H9 (cell line): Measurements from ENCODE around the gene HOXD12. TPM values are rescaled to one million over a fixed set of nuclear protein-coding genes. Genes with fewer than 3 reads are reported as not detected.

Source experiments
- DNase-seq: peaks from one replicate; pipeline ENCODE4 v3.0.0-alpha.2; 2017
- H2AFZ ChIP-seq: one replicate; pipeline ENCODE4 v1.6.1; 2013; ENCODE audit warnings: mild to moderate bottlenecking, low read length, control low read depth, moderate library complexity
- H2AK5ac ChIP-seq: 2 replicates; pipeline ENCODE4 v1.6.1; 2013; ENCODE audit warnings: low read length, control low read depth, mixed read lengths; ENCODE audit not compliant: insufficient read length
- H2BK120ac ChIP-seq: one replicate; pipeline ENCODE4 v1.6.1; 2013; ENCODE audit warnings: low read depth, mild to moderate bottlenecking, low read length, control low read depth, inconsistent platforms; ENCODE audit not compliant: poor library complexity, severe bottlenecking
- H2BK12ac ChIP-seq: 2 replicates; pipeline ENCODE4 v1.6.1; 2013; ENCODE audit warnings: low read length, control low read depth, mixed read lengths, low read depth; ENCODE audit not compliant: insufficient read length
- H2BK15ac ChIP-seq: 2 replicates; pipeline ENCODE4 v1.6.1; 2013; ENCODE audit warnings: low read depth, low read length, control low read depth
- H2BK20ac ChIP-seq: one replicate; pipeline ENCODE4 v1.6.1; 2013; ENCODE audit warnings: low read depth, mild to moderate bottlenecking, low read length, control low read depth, inconsistent platforms; ENCODE audit not compliant: poor library complexity, severe bottlenecking
- H2BK5ac ChIP-seq: 2 replicates; pipeline ENCODE4 v1.6.1; 2013; ENCODE audit warnings: low read length, control low read depth, mixed read lengths; ENCODE audit not compliant: insufficient read length
- H3K14ac ChIP-seq: 2 replicates; pipeline ENCODE4 v1.6.1; 2013; ENCODE audit warnings: low read length, control low read depth; ENCODE audit not compliant: insufficient read depth
- H3K18ac ChIP-seq: 2 replicates; pipeline ENCODE4 v1.6.1; 2013; ENCODE audit warnings: low read depth, mild to moderate bottlenecking, mixed read lengths, low read length, control low read depth; ENCODE audit not compliant: insufficient read length
- H3K23ac ChIP-seq: 2 replicates; pipeline ENCODE4 v1.6.1; 2013; ENCODE audit warnings: low read length, control low read depth, mixed read lengths, low read depth; ENCODE audit not compliant: insufficient read length
- H3K23me2 ChIP-seq: 2 replicates; pipeline ENCODE4 v1.6.1; 2013; ENCODE audit warnings: low read depth, mild to moderate bottlenecking, mixed read lengths, low read length, control low read depth; ENCODE audit not compliant: insufficient read length, poor library complexity, severe bottlenecking
- H3K27ac ChIP-seq: 2 replicates; pipeline ENCODE4 v1.5.1; 2013; ENCODE audit warnings: low read length, control low read depth, mixed read lengths, low read depth; ENCODE audit not compliant: insufficient read length
- H3K27me3 ChIP-seq: 2 replicates; pipeline ENCODE4 v1.6.1; 2013; ENCODE audit warnings: low read length, control low read depth, inconsistent platforms; ENCODE audit not compliant: insufficient read depth
- H3K4ac ChIP-seq: 2 replicates; pipeline ENCODE4 v1.6.1; 2013; ENCODE audit warnings: low read depth, mild to moderate bottlenecking, control low read depth, inconsistent platforms, low read length, moderate library complexity
- H3K4me1 ChIP-seq: 2 replicates; pipeline ENCODE4 v1.6.1; 2013; ENCODE audit warnings: low read length, control low read depth, inconsistent platforms; ENCODE audit not compliant: insufficient read depth
- H3K4me2 ChIP-seq: 2 replicates; pipeline ENCODE4 v1.6.1; 2013; ENCODE audit warnings: low read length, control low read depth, mixed read lengths; ENCODE audit not compliant: insufficient read length, insufficient read depth
- H3K56ac ChIP-seq: 2 replicates; pipeline ENCODE4 v1.6.1; 2013; ENCODE audit warnings: low read depth, mild to moderate bottlenecking, mixed read lengths, low read length, control low read depth; ENCODE audit not compliant: insufficient read length
- H3K79me1 ChIP-seq: 2 replicates; pipeline ENCODE4 v1.6.1; 2013; ENCODE audit warnings: low read depth, mild to moderate bottlenecking, moderate library complexity, low read length, control low read depth, inconsistent platforms; ENCODE audit not compliant: insufficient read depth, poor library complexity, severe bottlenecking
- H3K79me2 ChIP-seq: 2 replicates; pipeline ENCODE4 v1.6.1; 2013; ENCODE audit warnings: low read length, control low read depth, inconsistent platforms; ENCODE audit not compliant: insufficient read depth
- H3K9ac ChIP-seq: 2 replicates; pipeline ENCODE4 v1.6.1; 2013; ENCODE audit warnings: low read length, control low read depth, mixed read lengths; ENCODE audit not compliant: insufficient read length; ENCODE audit errors: extremely low read depth
- H3K9me3 ChIP-seq: one replicate; pipeline ENCODE4 v1.6.1; 2013; ENCODE audit warnings: low read depth, low read length, inconsistent platforms; ENCODE audit not compliant: control insufficient read depth
- H3T11ph ChIP-seq: one replicate; pipeline ENCODE4 v1.6.1; 2013; ENCODE audit warnings: mild to moderate bottlenecking, low read length, control low read depth, inconsistent platforms
- H4K20me1 ChIP-seq: one replicate; pipeline ENCODE4 v1.6.1; 2013; ENCODE audit not compliant: control insufficient read depth, insufficient read length, insufficient read depth
- H4K5ac ChIP-seq: 2 replicates; pipeline ENCODE4 v1.6.1; 2013; ENCODE audit warnings: low read depth, mild to moderate bottlenecking, mixed read lengths, low read length, control low read depth; ENCODE audit not compliant: insufficient read length
- H4K8ac ChIP-seq: replicated peaks from 2 replicates; pipeline ENCODE4 v1.6.1; 2013; ENCODE audit warnings: low read length, control low read depth, mixed read lengths, low read depth; ENCODE audit not compliant: insufficient read length
- H4K91ac ChIP-seq: 2 replicates; pipeline ENCODE4 v1.6.1; 2013; ENCODE audit warnings: low read depth, mild to moderate bottlenecking, moderate library complexity, mixed read lengths, low read length, control low read depth; ENCODE audit not compliant: insufficient read length
- H3K27ac Mint-ChIP-seq, 3 experiments: 2 replicates in 2 of 3; 3 replicates in 1 of 3; pipeline ENCODE4 v1.8.0; 2020 to 2021; ENCODE audit warnings: mixed read lengths in 3 of 3, mild to moderate bottlenecking in 1 of 3, moderate library complexity in 1 of 3
- H3K27me3 Mint-ChIP-seq: 2 replicates; pipeline ENCODE4 v1.8.0; 2021; ENCODE audit warnings: low read depth, mild to moderate bottlenecking, moderate library complexity, mixed read lengths
- H3K36me3 Mint-ChIP-seq, 3 experiments: 2 replicates in 2 of 3; 3 replicates in 1 of 3; pipeline ENCODE4 v1.8.0; 2020 to 2021; ENCODE audit warnings: low read depth in 3 of 3, mixed read lengths in 3 of 3; ENCODE audit not compliant: insufficient read depth in 1 of 3
- H3K4me1 Mint-ChIP-seq, 2 experiments: 2 replicates each; pipeline ENCODE4 v1.8.0; 2020; ENCODE audit warnings: mixed read lengths in 2 of 2
- H3K4me3 Mint-ChIP-seq, 2 experiments: 2 replicates in 1 of 2; 3 replicates in 1 of 2; pipeline ENCODE4 v1.8.0; 2020 to 2021; ENCODE audit warnings: mild to moderate bottlenecking in 2 of 2, mixed read lengths in 2 of 2, moderate library complexity in 1 of 2
- H3K9me3 Mint-ChIP-seq, 2 experiments: 2 replicates in 1 of 2; 3 replicates in 1 of 2; pipeline ENCODE4 v1.8.0; 2020; ENCODE audit warnings: mild to moderate bottlenecking in 2 of 2, mixed read lengths in 2 of 2, moderate library complexity in 1 of 2
- CTCF ChIP-seq: fragments of 200-600 bp; sonication (generic); conservative IDR thresholded peaks from 3 replicates; pipeline ENCODE4 v1.8.0; 2021; ENCODE audit warnings: antibody characterized with exemption, mild to moderate bottlenecking
- WGBS: extraction: QIAGEN DNeasy Blood & Tissue Kit; methylation state at CpG from one replicate; pipeline ENCODE4 v1.1.7; 2013; ENCODE audit warnings: missing lambda C conversion rate, low lambda C conversion rate, mixed read lengths; ENCODE audit not compliant: insufficient read length; ENCODE audit errors: extremely low coverage; 5-methylcytosine and 5-hydroxymethylcytosine counted together
- total RNA-seq: library from RNA; stranded (reverse); gene quantifications from 2 replicates; pipeline ENCODE4 v1.2.1, GENCODE V29; 2021

Gene HOXD12
- total RNA-seq, 1 experiment from 2014 or later = not detected

- Histone ChIP-seq H3K9ac (no peak overlapping the region), H2BK120ac (no peak overlapping the region), H3K4me1 (no peaks in the 10 kb centered on the region; the same call in 1 of the 2 replicates), H4K8ac (no peak overlapping the region), H3K56ac (no peak overlapping the region), H3K23ac (no peak overlapping the region), H3K27ac (no peak overlapping the region), H3K23me2 (peaks cover 8% of the 10 kb centered on the region), H3K79me2 (no peaks in the 10 kb centered on the region), H2AK5ac (no peak overlapping the region), H3K4me2 (no peak overlapping the region), H4K5ac (no peak overlapping the region), H2BK5ac (no peak overlapping the region), H3K79me1 (no peaks in the 10 kb centered on the region), H2AFZ (no peak overlapping the region), H4K91ac (no peak overlapping the region), H3K4ac (no peak overlapping the region), H2BK15ac (no peak overlapping the region), H3K27me3 (peaks cover 89% of the 10 kb centered on the region), H3K14ac (no peak overlapping the region), H3K9me3 (no peaks in the 10 kb centered on the region), H3T11ph (no peak overlapping the region), H2BK20ac (no peak overlapping the region), H2BK12ac (no peak overlapping the region), H4K20me1 (no peaks in the 10 kb centered on the region), H3K18ac (no peak overlapping the region)
- Mint-ChIP-seq H3K4me1 (peaks cover 2 to 11% of the 10 kb centered on the region in 2 experiments; a peak in 3 of 4 replicates), H3K27me3 (peaks cover 98% of the 10 kb centered on the region), H3K36me3 (no peaks in the 10 kb centered on the region), H3K27ac (no peak overlapping the region), H3K9me3 (peaks cover 0 to 4% of the 10 kb centered on the region in 2 experiments; a peak in 4 of 5 replicates), H3K4me3 (no peak overlapping the region)
- no peak for TF ChIP-seq CTCF
- WGBS = no CpG with 5 or more reads among the region's 14 CpGs
- peak; percentile 11 for DNase-seq
Measured at GRCh38 chr2:176138526-176138922, 38.9 kb downstream of the HOXD12 start.
